K562 (cell line): ENCODE data around the gene AHI1. TPM values are rescaled to one million over a fixed set of nuclear protein-coding genes. Genes with fewer than 3 reads are reported as not detected.

Experiments
- ARNT ChIP-seq, 2 experiments: fragments of 450-650 bp; IDR thresholded peaks; 2 replicates each; pipeline ENCODE4 v1.6.1; 2016; ENCODE audit warnings: mild to moderate bottlenecking in 1 of 2
- ELF2 ChIP-seq: fragments of 250-450 bp; sonication (Bioruptor Pico); IDR thresholded peaks from 2 replicates; pipeline ENCODE4 v1.5.0; 2021; ENCODE audit warnings: mild to moderate bottlenecking
- L3MBTL2 ChIP-seq: fragments of 450-650 bp; IDR thresholded peaks from 2 replicates; pipeline ENCODE4 v1.6.1; 2016; ENCODE audit warnings: mild to moderate bottlenecking, moderate library complexity
- LEF1 ChIP-seq: fragments of 450-650 bp; IDR thresholded peaks from 2 replicates; pipeline ENCODE4 v1.6.1; 2016; ENCODE audit warnings: mild to moderate bottlenecking
- PHTF2 ChIP-seq: fragments of 250-450 bp; sonication (Bioruptor Pico); IDR thresholded peaks from 2 replicates; pipeline ENCODE4 v1.5.0; 2021; ENCODE audit warnings: mild to moderate bottlenecking
- PURB ChIP-seq: sonication (generic); formaldehyde crosslinking; IDR thresholded peaks from 2 replicates; pipeline ENCODE4 v1.9.0; 2021; ENCODE audit warnings: low read depth, mild to moderate bottlenecking, missing genetic modification reagents
- RAD51 ChIP-seq: fragments of 450-650 bp; IDR thresholded peaks from 2 replicates; pipeline ENCODE4 v1.7.1; 2016; ENCODE audit warnings: low read depth, mild to moderate bottlenecking, borderline replicate concordance
- SAFB2 ChIP-seq: fragments of 200-400 bp; formaldehyde crosslinking; IDR thresholded peaks from 2 replicates; pipeline ENCODE4 v1.6.1; 2018; ENCODE audit warnings: borderline replicate concordance, low read length, low read depth, moderate library complexity; ENCODE audit not compliant: severe bottlenecking
- ZBED1 ChIP-seq: IDR thresholded peaks from 2 replicates; pipeline ENCODE4 v1.6.1; 2014
- ZNF589 ChIP-seq: fragments of 200-800 bp; sonication (Bioruptor generic); IDR thresholded peaks from 2 replicates; pipeline ENCODE4 v1.6.1; 2016; ENCODE audit warnings: low read depth, missing genetic modification characterization, missing compliant biosample characterization
- polyA plus RNA-seq, 8 experiments: library from polyadenylated mRNA; depleted of rRNA in 4 of 8; stranded (reverse) in 5 of 8; unstranded in 3 of 8; fragments of >200 nt; fragmentation: Nextera tagmentation in 2 of 8; fragmentation: Illumina TruSeq in 1 of 8; extraction: Ambion mirVana in 2 of 8; extraction: Trizol in 1 of 8; gene quantifications; 2 replicates each; pipeline versions ENCODE4 v1.2.1 to v1.2.3, GENCODE V29; 2011 to 2014; ENCODE audit warnings: inconsistent platforms in 1 of 8, missing spikeins in 1 of 8
- total RNA-seq, 7 experiments: library from RNA; depleted of rRNA in 6 of 7; stranded (reverse); fragments of >200 nt in 6 of 7; fragmentation: Illumina TruSeq in 2 of 7; extraction: Trizol in 2 of 7; gene quantifications; 2 replicates each; pipeline versions ENCODE4 v1.2.1 to v1.2.3, GENCODE V29; 2011 to 2021; ENCODE audit warnings: low replicate concordance in 1 of 7
- TF ChIP-seq, protein P1 (sequence below), 2 experiments: fragments of 450-650 bp; IDR thresholded peaks; 2 replicates each; pipeline ENCODE4 v1.6.1; 2016; ENCODE audit warnings: mild to moderate bottlenecking in 2 of 2, borderline replicate concordance in 1 of 2, low read depth in 1 of 2, moderate library complexity in 1 of 2
- TF ChIP-seq, protein P2 (sequence below), 3 experiments: fragments of 200-800 bp in 1 of 3; sonication (Bioruptor generic) in 1 of 3; sonication (generic) in 1 of 3; formaldehyde crosslinking in 1 of 3; IDR thresholded peaks; 2 replicates each; pipeline versions ENCODE4 v1.6.1 to v1.8.0; 2016 to 2022; ENCODE audit warnings: mild to moderate bottlenecking in 2 of 3, missing compliant biosample characterization in 2 of 3, missing genetic modification characterization in 2 of 3, missing genetic modification reagents in 1 of 3

Gene AHI1
- total and polyA plus RNA-seq, 9 of the 15 experiments (the other 6 are each of a cell fraction or from before 2014, with no cell fraction given), result 24.7 to 54.9 (median 32.2) TPM

DNA sequence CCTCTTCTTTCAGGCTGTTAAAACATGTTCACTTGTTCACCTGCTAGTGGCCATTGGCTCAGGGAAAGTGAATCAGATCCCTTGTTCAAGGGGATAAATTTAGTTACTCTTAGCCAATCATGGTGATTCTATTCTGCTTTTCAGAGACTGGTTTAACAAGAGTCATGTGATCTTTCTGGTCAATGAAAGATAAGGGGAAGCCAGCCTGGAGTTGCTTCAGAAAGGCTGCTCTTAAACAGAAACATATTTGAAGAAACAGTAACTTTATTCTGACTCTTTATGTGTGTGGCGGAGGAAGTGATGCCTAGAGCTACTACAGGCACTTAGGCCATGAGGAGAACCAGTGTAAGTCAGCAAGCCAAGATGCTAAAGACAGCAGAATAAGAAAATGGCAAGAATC is 28.1 kb upstream of the AHI1 start (continued):
- TF ChIP-seq, protein P1, sequence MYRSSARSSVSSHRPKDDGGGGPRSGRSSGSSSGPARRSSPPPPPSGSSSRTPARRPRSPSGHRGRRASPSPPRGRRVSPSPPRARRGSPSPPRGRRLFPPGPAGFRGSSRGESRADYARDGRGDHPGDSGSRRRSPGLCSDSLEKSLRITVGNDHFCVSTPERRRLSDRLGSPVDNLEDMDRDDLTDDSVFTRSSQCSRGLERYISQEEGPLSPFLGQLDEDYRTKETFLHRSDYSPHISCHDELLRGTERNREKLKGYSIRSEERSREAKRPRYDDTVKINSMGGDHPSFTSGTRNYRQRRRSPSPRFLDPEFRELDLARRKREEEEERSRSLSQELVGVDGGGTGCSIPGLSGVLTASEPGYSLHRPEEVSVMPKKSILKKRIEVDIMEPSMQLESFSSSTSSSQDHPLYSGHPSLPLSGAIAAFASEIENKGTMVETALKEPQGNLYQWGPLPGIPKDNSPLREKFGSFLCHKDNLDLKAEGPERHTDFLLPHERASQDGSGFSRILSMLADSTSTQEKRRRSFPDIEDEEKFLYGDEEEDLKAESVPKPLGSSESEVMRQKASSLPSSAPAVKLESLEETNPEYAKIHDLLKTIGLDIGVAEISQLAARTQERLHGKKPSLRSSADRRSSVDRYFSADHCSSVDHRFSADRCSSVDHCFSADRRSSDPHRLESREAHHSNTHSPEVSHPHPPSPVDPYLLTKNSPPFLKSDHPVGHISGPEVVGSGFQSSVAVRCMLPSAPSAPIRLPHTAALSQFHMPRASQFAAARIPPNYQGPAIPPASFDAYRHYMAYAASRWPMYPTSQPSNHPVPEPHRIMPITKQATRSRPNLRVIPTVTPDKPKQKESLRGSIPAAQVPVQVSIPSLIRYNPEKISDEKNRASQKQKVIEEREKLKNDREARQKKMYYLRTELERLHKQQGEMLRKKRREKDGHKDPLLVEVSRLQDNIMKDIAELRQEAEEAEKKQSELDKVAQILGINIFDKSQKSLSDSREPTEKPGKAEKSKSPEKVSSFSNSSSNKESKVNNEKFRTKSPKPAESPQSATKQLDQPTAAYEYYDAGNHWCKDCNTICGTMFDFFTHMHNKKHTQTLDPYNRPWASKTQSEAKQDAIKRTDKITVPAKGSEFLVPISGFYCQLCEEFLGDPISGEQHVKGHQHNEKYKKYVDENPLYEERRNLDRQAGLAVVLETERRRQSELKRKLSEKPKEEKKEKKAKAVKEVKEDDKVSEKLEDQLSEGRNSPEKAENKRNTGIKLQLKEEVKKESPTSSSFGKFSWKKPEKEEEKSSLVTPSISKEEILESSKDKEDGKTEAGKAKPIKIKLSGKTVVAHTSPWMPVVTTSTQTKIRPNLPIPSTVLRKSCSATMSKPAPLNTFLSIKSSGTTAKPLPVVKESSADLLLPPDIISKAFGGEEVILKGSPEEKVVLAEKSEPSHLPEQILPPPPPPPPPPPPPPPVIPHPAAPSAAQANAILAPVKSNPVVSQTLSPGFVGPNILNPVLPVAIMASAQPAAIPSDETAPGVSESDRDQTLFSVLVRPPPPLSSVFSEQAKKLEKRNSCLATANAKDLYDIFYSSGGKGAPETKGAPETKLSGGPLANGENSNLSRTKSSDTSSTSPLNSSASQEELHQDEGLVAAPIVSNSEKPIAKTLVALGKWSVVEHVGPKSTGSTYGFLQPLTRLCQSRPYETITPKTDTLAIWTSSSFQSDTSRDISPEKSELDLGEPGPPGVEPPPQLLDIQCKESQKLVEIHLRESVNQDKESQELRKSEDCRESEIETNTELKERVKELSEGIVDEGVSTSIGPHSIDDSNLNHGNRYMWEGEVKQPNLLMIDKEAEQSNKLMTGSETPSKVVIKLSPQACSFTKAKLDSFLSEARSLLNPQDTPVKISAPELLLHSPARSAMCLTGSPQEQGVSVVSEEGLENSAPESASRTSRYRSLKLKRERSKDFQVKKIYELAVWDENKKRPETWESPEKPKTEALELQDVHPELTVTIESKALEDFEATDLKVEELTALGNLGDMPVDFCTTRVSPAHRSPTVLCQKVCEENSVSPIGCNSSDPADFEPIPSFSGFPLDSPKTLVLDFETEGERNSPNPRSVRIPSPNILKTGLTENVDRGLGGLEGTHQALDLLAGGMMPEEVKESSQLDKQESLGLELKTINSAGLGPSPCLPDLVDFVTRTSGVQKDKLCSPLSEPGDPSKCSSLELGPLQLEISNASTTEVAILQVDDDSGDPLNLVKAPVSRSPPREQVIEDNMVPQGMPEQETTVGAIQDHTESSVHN (IDR thresholded peaks at IDR 0.05; ENCODE audit: borderline replicate concordance in 1 of 2, low read depth in 1 of 2), result no peak
- TF ChIP-seq ARNT (IDR thresholded peaks at IDR 0.05), result no peak
- no peak for TF ChIP-seq SAFB2
- TF ChIP-seq, protein P2, sequence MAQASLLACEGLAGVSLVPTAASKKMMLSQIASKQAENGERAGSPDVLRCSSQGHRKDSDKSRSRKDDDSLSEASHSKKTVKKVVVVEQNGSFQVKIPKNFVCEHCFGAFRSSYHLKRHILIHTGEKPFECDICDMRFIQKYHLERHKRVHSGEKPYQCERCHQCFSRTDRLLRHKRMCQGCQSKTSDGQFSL (CRISPR knock-in tag; IDR thresholded peaks at IDR 0.05), result no peak
- TF ChIP-seq, protein P2 (tag; IDR thresholded peaks at IDR 0.05), result no peak
- TF ChIP-seq RAD51, result peak; percentile 71; the same call in 1 of the 2 replicates
- TF ChIP-seq PHTF2 (CRISPR knock-in tag), result 0 out of 2 replicates have a peak, but pooled peaks have one; percentile 23
- peak; percentile 45; the same call in 1 of the 2 replicates for TF ChIP-seq L3MBTL2
- TF ChIP-seq ZBED1, result no peak
- TF ChIP-seq ELF2 (CRISPR knock-in tag), result no peak
- peak; percentile 64; the same call in 1 of the 2 replicates for TF ChIP-seq ZNF589 (CRISPR knock-in tag)
- TF ChIP-seq LEF1, result no peak
- no peak for TF ChIP-seq PURB (CRISPR knock-in tag)
